Mammary epithelial cell (primary cell): ENCODE data around the gene TAB3.

Experiments used
- EZH2 ChIP-seq: IDR thresholded peaks from 2 replicates; pipeline ENCODE4 v1.6.1; 2012; ENCODE audit warnings: low read length, inconsistent platforms, borderline replicate concordance
- TF ChIP-seq, protein P1 (sequence below), 2 donors: IDR thresholded peaks in 1 of 2; conservative IDR thresholded peaks in 1 of 2; 2 replicates each; pipeline ENCODE4 v1.5.1; 2011 to 2012; ENCODE audit warnings: inconsistent platforms in 2 of 2, low read length in 2 of 2, mild to moderate bottlenecking in 2 of 2, control low read depth in 1 of 2, low read depth in 1 of 2; ENCODE audit not compliant: insufficient read depth in 1 of 2; ENCODE audit errors: extremely low read depth in 1 of 2

DNA sequence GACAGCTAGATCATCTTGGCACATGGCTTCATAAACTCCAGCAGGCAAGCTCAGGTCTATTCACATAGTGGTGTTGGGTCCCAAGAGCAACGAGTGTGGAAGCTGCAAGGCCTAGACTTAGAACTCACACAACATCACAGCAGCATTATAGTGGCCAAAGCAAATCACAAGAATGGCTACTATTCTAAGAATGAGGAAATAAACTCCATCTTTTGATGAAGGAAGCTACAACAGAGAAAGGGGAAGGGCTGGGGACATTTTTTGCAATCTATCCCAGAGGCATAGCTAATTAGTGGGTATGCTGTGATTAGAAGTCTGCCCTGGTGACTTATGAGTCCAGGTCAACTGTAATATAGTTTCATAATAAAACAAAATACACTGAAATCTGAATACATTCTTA, 42.9 kb upstream of the TAB3 start:
- TF ChIP-seq, protein P1, sequence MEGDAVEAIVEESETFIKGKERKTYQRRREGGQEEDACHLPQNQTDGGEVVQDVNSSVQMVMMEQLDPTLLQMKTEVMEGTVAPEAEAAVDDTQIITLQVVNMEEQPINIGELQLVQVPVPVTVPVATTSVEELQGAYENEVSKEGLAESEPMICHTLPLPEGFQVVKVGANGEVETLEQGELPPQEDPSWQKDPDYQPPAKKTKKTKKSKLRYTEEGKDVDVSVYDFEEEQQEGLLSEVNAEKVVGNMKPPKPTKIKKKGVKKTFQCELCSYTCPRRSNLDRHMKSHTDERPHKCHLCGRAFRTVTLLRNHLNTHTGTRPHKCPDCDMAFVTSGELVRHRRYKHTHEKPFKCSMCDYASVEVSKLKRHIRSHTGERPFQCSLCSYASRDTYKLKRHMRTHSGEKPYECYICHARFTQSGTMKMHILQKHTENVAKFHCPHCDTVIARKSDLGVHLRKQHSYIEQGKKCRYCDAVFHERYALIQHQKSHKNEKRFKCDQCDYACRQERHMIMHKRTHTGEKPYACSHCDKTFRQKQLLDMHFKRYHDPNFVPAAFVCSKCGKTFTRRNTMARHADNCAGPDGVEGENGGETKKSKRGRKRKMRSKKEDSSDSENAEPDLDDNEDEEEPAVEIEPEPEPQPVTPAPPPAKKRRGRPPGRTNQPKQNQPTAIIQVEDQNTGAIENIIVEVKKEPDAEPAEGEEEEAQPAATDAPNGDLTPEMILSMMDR (conservative IDR thresholded peaks at IDR 0.05 in 1 of 2, IDR thresholded peaks at IDR 0.05 in 1 of 2; ENCODE audit: extremely low read depth in 1 of 2, insufficient read depth in 1 of 2, low read depth in 1 of 2, low read length in 2 of 2): no peak
- no peak for TF ChIP-seq EZH2
